HepG2 (cell line): ENCODE data around the gene KLHL28. TPM values are rescaled to one million over a fixed set of nuclear protein-coding genes. Genes with fewer than 3 reads are reported as not detected.

ENCODE experiments used
- ARNT2 ChIP-seq: sonication (generic); formaldehyde crosslinking; IDR thresholded peaks from 2 replicates; pipeline ENCODE4 v1.8.0; 2022; ENCODE audit warnings: mild to moderate bottlenecking, low read depth, missing genetic modification reagents, moderate library complexity
- ASH2L ChIP-seq: fragments of 300-600, 200-600 bp; sonication (generic); IDR thresholded peaks from 2 replicates; pipeline ENCODE4 v1.7.0; 2017; ENCODE audit warnings: low read depth, mild to moderate bottlenecking, moderate library complexity, mixed read lengths, low read length; ENCODE audit not compliant: insufficient read length
- HNRNPK ChIP-seq: fragments of 200-400 bp; formaldehyde crosslinking; IDR thresholded peaks from 2 replicates; pipeline ENCODE4 v1.6.1; 2018; ENCODE audit warnings: low read length, low read depth, moderate library complexity, mild to moderate bottlenecking; ENCODE audit not compliant: poor library complexity, severe bottlenecking
- IRF2 ChIP-seq: IDR thresholded peaks from 2 replicates; pipeline ENCODE4 v1.6.1; 2018; ENCODE audit warnings: missing genetic modification reagents, missing compliant biosample characterization
- NFE2L1 ChIP-seq: sonication (generic); formaldehyde crosslinking; IDR thresholded peaks from 2 replicates; pipeline ENCODE4 v1.4.0; 2020; ENCODE audit warnings: missing genetic modification reagents, mild to moderate bottlenecking, borderline replicate concordance
- PHF21A ChIP-seq: sonication (generic); formaldehyde crosslinking; IDR thresholded peaks from 2 replicates; pipeline ENCODE4 v1.5.0; 2020; ENCODE audit warnings: mild to moderate bottlenecking, missing genetic modification reagents
- RAD21 ChIP-seq: fragments of 450-650 bp; formaldehyde crosslinking; IDR thresholded peaks from 2 replicates; pipeline ENCODE4 v1.5.0; 2020; ENCODE audit warnings: mild to moderate bottlenecking
- RFXANK ChIP-seq: IDR thresholded peaks from 2 replicates; pipeline ENCODE4 v1.6.1; 2016
- SAP130 ChIP-seq: IDR thresholded peaks from 2 replicates; pipeline ENCODE4 v1.6.1; 2016; ENCODE audit warnings: low read depth
- SRSF4 ChIP-seq: fragments of 200-400 bp; formaldehyde crosslinking; IDR thresholded peaks from one replicate; pipeline ENCODE4 v1.6.1; 2018; ENCODE audit warnings: mild to moderate bottlenecking, low read depth, low read length, moderate library complexity; ENCODE audit not compliant: poor library complexity, severe bottlenecking
- TBL1XR1 ChIP-seq: fragments of 150-350 bp; IDR thresholded peaks from 2 replicates; pipeline ENCODE4 v1.6.1; 2014; ENCODE audit warnings: borderline replicate concordance, low read length; ENCODE audit not compliant: partially characterized antibody
- ZNF138 ChIP-seq: sonication (generic); formaldehyde crosslinking; IDR thresholded peaks from 2 replicates; pipeline ENCODE4 v1.5.0; 2020; ENCODE audit warnings: mild to moderate bottlenecking, low read depth, missing genetic modification reagents
- polyA plus RNA-seq, 8 experiments: library from polyadenylated mRNA; depleted of rRNA in 3 of 8; stranded (reverse) in 7 of 8; unstranded in 1 of 8; fragments of >200 nt; fragmentation: Illumina TruSeq in 4 of 8; extraction: Trizol in 4 of 8; gene quantifications; 2 replicates each; pipeline versions ENCODE4 v1.2.1 to v1.2.3, GENCODE V29; 2011 to 2016; ENCODE audit warnings: low read depth in 4 of 8, missing spikeins in 1 of 8, mixed read lengths in 1 of 8; ENCODE audit not compliant: insufficient read depth in 1 of 8
- total RNA-seq, 5 experiments: library from RNA; depleted of rRNA; stranded (reverse); fragments of >200 nt; fragmentation: Illumina TruSeq; extraction: Trizol; gene quantifications; 2 replicates each; pipeline ENCODE4 v1.2.3, GENCODE V29; 2016; ENCODE audit warnings: low read depth in 1 of 5
- TF ChIP-seq, protein P1 (sequence below): sonication (generic); formaldehyde crosslinking; IDR thresholded peaks from 2 replicates; pipeline ENCODE4 v1.4.0; 2020; ENCODE audit warnings: mild to moderate bottlenecking, missing genetic modification reagents
- TF ChIP-seq, protein P2 (sequence below): IDR thresholded peaks from 2 replicates; pipeline ENCODE4 v1.6.1; 2018; ENCODE audit warnings: missing genetic modification reagents, mild to moderate bottlenecking, missing compliant biosample characterization
- TF ChIP-seq, protein P3 (sequence below): sonication (generic); formaldehyde crosslinking; conservative IDR thresholded peaks from 2 replicates; pipeline ENCODE4 v1.8.1; 2023; ENCODE audit warnings: missing genetic modification reagents
- TF ChIP-seq, protein P4 (sequence below): sonication (generic); formaldehyde crosslinking; IDR thresholded peaks from 2 replicates; pipeline ENCODE4 v1.5.0; 2020; ENCODE audit warnings: mild to moderate bottlenecking, missing genetic modification reagents, borderline replicate concordance

Gene KLHL28
- total and polyA plus RNA-seq, 2 of the 13 experiments (the other 11 are each of a cell fraction or from before 2014, with no cell fraction given) = 3.4 to 6.6 TPM

DNA sequence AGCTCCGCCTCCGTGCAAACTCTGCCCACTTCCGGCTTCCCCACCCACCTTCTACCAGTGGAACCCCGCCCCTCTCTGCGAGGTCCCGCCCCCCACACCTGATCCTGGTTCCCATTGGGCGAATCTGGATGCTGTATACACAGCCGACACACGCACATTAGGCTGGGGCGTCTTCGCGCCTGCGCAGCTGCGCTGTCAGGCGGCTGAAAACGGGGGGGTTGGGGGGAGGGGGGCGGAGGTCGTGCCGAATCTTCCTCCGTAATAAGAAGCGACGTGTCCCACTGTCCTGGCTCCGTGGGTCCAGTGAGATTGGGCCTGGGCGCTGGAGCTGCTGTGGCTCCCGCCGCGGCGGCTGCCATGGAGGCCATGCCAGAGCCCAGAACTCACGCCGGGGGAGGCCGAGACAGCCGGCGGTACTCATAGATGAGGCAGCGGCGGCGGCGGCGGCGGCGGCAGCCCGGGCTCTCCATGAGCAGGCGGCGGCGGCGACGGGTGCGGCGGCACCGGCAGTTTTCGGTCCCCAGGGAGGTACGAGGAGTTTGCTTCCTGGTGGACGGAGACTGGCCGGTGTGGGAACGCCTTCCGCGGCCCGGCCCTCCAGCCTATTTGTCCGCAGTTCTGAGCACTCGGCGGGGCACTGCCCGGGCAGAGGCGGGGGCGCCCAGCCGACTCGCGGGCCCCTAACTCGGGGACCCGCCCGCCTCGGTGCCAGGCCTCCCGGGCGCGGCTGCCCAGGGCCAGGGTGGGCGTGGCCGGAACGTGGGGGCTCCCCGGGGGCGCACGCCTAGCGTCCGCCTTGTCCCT is 64.5 kb downstream of the KLHL28 start (continued):
- TF ChIP-seq HNRNPK (peak; percentile 27), RFXANK (CRISPR knock-in tag) (no peak), ARNT2 (CRISPR knock-in tag) (peak; percentile 94), ASH2L (peak; percentile 85), NFE2L1 (no peak), RAD21 (peak; percentile 36; the same call in 1 of the 2 replicates), ZNF138 (peak; percentile 52; the same call in 1 of the 2 replicates), SRSF4 (no peak), SAP130 (peak; percentile 81; the same call in 1 of the 2 replicates), TBL1XR1 (no peak), PHF21A (CRISPR knock-in tag) (peak; percentile 58), IRF2 (CRISPR knock-in tag) (0 out of 2 replicates have a peak, but pooled peaks have one; percentile 8)
- TF ChIP-seq, protein P1, sequence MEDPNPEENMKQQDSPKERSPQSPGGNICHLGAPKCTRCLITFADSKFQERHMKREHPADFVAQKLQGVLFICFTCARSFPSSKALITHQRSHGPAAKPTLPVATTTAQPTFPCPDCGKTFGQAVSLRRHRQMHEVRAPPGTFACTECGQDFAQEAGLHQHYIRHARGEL (CRISPR knock-in tag) = no peak
- TF ChIP-seq, protein P2, sequence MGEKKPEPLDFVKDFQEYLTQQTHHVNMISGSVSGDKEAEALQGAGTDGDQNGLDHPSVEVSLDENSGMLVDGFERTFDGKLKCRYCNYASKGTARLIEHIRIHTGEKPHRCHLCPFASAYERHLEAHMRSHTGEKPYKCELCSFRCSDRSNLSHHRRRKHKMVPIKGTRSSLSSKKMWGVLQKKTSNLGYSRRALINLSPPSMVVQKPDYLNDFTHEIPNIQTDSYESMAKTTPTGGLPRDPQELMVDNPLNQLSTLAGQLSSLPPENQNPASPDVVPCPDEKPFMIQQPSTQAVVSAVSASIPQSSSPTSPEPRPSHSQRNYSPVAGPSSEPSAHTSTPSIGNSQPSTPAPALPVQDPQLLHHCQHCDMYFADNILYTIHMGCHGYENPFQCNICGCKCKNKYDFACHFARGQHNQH (CRISPR knock-in tag) = no peak
- TF ChIP-seq, protein P3, sequence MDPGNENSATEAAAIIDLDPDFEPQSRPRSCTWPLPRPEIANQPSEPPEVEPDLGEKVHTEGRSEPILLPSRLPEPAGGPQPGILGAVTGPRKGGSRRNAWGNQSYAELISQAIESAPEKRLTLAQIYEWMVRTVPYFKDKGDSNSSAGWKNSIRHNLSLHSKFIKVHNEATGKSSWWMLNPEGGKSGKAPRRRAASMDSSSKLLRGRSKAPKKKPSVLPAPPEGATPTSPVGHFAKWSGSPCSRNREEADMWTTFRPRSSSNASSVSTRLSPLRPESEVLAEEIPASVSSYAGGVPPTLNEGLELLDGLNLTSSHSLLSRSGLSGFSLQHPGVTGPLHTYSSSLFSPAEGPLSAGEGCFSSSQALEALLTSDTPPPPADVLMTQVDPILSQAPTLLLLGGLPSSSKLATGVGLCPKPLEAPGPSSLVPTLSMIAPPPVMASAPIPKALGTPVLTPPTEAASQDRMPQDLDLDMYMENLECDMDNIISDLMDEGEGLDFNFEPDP (CRISPR knock-in tag) = 0 out of 2 replicates have a peak, but pooled peaks have one; percentile 12
- TF ChIP-seq, protein P4, sequence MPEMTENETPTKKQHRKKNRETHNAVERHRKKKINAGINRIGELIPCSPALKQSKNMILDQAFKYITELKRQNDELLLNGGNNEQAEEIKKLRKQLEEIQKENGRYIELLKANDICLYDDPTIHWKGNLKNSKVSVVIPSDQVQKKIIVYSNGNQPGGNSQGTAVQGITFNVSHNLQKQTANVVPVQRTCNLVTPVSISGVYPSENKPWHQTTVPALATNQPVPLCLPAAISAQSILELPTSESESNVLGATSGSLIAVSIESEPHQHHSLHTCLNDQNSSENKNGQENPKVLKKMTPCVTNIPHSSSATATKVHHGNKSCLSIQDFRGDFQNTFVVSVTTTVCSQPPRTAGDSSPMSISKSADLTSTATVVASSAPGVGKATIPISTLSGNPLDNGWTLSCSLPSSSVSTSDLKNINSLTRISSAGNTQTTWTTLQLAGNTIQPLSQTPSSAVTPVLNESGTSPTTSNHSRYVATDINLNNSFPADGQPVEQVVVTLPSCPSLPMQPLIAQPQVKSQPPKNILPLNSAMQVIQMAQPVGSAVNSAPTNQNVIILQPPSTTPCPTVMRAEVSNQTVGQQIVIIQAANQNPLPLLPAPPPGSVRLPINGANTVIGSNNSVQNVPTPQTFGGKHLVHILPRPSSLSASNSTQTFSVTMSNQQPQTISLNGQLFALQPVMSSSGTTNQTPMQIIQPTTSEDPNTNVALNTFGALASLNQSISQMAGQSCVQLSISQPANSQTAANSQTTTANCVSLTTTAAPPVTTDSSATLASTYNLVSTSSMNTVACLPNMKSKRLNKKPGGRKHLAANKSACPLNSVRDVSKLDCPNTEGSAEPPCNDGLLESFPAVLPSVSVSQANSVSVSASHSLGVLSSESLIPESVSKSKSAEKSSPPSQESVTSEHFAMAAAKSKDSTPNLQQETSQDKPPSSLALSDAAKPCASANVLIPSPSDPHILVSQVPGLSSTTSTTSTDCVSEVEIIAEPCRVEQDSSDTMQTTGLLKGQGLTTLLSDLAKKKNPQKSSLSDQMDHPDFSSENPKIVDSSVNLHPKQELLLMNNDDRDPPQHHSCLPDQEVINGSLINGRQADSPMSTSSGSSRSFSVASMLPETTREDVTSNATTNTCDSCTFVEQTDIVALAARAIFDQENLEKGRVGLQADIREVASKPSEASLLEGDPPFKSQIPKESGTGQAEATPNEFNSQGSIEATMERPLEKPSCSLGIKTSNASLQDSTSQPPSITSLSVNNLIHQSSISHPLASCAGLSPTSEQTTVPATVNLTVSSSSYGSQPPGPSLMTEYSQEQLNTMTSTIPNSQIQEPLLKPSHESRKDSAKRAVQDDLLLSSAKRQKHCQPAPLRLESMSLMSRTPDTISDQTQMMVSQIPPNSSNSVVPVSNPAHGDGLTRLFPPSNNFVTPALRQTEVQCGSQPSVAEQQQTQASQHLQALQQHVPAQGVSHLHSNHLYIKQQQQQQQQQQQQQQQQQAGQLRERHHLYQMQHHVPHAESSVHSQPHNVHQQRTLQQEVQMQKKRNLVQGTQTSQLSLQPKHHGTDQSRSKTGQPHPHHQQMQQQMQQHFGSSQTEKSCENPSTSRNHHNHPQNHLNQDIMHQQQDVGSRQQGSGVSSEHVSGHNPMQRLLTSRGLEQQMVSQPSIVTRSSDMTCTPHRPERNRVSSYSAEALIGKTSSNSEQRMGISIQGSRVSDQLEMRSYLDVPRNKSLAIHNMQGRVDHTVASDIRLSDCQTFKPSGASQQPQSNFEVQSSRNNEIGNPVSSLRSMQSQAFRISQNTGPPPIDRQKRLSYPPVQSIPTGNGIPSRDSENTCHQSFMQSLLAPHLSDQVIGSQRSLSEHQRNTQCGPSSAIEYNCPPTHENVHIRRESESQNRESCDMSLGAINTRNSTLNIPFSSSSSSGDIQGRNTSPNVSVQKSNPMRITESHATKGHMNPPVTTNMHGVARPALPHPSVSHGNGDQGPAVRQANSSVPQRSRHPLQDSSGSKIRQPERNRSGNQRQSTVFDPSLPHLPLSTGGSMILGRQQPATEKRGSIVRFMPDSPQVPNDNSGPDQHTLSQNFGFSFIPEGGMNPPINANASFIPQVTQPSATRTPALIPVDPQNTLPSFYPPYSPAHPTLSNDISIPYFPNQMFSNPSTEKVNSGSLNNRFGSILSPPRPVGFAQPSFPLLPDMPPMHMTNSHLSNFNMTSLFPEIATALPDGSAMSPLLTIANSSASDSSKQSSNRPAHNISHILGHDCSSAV = no peak
